Activated naive CD8-positive, alpha-beta T cell (primary cell): ENCODE data around the gene MCTP2.

Experiments
- H3K27ac Mint-ChIP-seq: one replicate; pipeline ENCODE4 v1.8.0; 2021; ENCODE audit warnings: mixed read lengths
- H3K27me3 Mint-ChIP-seq: one replicate; pipeline ENCODE4 v1.8.0; 2021; ENCODE audit warnings: mixed read lengths
- H3K36me3 Mint-ChIP-seq: one replicate; pipeline ENCODE4 v1.8.0; 2021; ENCODE audit warnings: mixed read lengths
- H3K4me1 Mint-ChIP-seq: one replicate; pipeline ENCODE4 v1.8.0; 2021; ENCODE audit warnings: low read depth, mixed read lengths
- H3K4me3 Mint-ChIP-seq: one replicate; pipeline ENCODE4 v1.8.0; 2021; ENCODE audit warnings: mild to moderate bottlenecking, mixed read lengths
- H3K9me3 Mint-ChIP-seq: one replicate; pipeline ENCODE4 v1.8.0; 2021; ENCODE audit warnings: low read depth, mixed read lengths

Gene MCTP2

DNA sequence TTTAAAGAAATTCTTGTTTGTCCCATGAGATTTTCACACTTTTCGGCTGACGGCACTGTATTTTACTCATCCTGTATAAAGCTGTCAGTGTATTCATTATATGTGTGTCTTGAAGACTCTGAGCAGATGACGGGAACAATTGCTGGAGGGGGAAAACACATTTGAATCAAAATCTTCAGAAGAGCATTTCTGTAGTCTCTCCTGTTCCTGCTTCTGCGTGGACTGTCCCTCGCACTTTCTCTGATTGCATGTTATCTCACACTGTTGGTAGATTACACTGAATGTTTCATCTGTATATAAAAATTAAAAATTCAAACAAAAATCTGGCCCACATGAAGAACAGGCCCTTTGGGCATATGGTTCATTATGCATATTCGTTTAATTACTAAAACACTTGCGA lies 184.9 kb downstream of the MCTP2 start:
- H3K9me3 Mint-ChIP-seq, result peaks cover 4% of the 10 kb centered on the region
- no peaks in the 10 kb centered on the region for H3K27me3 Mint-ChIP-seq
- H3K4me1 Mint-ChIP-seq, result no peaks in the 10 kb centered on the region
- no peak overlapping the region for H3K4me3 Mint-ChIP-seq
- peaks cover 33% of the 10 kb centered on the region for H3K36me3 Mint-ChIP-seq
- no peak overlapping the region for H3K27ac Mint-ChIP-seq

DNA sequence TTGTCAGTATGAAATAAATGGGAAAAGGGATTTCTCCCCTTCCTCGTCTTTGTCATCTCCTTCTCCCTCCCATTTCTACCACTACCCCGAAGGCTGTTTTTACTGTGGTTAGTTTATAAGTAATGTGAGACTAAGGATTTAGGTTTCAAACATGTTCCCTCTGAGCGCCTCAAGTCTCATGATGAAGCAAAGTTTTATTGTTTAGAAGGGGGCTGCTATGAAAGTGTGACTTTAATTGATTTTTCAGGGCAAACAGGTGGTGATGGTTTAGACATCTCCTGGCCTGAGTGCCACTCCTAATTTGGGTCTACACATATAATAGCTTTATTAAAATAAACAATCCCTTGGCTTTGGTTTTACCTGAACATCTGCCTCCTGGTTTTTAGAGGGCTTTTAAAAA lies 185.5 kb downstream of the MCTP2 start:
- Mint-ChIP-seq H3K36me3 (peaks cover 30% of the 10 kb centered on the region), H3K9me3 (peaks cover 4% of the 10 kb centered on the region), H3K4me3 (no peak overlapping the region), H3K4me1 (no peaks in the 10 kb centered on the region), H3K27me3 (no peaks in the 10 kb centered on the region), H3K27ac (no peak overlapping the region)

DNA sequence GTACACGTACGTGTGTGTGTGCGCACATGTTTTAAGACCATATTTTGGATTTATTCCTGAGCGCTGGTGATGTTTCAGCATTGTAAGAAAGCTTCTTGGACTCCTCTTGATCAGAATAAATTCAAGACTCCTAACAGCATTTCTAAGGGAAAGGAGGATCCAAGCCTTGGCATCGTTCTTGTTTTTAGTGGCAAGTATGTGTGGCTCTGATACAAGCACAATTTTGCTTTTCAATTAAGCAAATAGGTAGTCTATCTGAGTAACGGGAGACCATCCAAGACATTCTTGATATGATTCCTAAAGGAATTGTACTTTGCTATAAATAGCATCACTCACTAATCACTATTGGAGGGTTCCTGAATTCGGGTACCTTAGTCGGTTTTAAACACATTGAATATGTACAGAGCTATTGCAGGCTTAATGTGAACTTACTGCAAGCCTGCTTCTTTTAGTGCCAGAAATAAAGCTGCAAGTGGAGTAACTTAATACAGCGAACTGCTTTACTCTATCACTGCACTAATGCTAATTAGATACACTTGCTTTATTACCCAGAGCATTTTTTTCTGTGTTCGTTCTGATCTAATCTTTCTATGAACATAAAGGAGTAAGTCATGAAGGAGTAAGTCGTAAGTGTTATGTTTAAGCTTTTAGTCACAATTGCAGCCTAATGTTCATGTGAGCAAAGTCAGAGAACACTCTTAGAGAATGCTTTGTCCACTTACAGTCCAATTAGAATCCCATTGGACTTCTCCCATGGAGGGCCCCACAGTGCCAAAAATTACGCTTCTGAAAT lies 186.3 kb downstream of the MCTP2 start:
- no peaks in the 10 kb centered on the region for H3K27me3 Mint-ChIP-seq
- no peak overlapping the region for H3K4me3 Mint-ChIP-seq
- no peaks in the 10 kb centered on the region for H3K4me1 Mint-ChIP-seq
- peaks cover 4% of the 10 kb centered on the region for H3K9me3 Mint-ChIP-seq
- no peak overlapping the region for H3K27ac Mint-ChIP-seq
- peaks cover 31% of the 10 kb centered on the region for H3K36me3 Mint-ChIP-seq

DNA sequence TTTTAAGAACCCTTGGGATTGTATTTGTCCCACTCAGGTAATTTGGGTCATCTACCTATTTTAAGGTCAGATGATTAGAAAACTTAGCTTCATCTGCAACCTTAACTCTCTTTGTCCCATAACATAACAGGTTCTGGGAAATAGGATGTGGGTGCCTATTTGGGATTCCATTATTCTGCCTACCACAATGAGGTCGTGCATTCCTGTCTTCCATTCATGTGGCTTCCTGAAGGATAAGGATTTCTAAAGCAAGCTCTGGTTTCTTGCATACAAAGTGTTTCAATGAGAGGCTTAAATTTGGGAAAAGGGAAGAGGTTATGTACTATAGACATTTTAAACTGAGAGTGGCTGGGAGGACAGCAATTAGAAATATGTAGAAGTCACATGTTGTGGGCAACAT lies 190.3 kb downstream of the MCTP2 start:
- Mint-ChIP-seq H3K27ac (no peak overlapping the region), H3K4me1 (no peaks in the 10 kb centered on the region)

DNA sequence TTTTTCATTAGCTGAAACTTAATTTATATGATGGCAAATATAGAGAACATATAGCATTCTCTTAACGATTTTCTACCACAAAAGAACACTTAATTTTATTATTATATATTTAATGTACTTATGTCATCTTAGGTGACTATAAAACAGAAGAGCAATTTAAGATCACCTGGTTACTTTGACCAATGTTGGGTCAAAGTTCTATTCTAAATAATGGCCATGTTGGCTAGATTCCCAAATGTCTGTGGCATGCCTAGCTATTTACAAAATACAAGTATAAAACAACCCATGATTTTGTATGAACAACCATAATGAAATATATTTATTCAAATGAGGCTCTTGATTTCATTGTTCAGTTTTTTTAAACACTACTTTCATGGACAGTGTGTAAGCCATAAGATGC lies 200.9 kb downstream of the MCTP2 start:
- no peaks in the 10 kb centered on the region for H3K27me3 Mint-ChIP-seq
- no peak overlapping the region for H3K27ac Mint-ChIP-seq
- no peaks in the 10 kb centered on the region for H3K9me3 Mint-ChIP-seq
- H3K4me3 Mint-ChIP-seq, result no peak overlapping the region
- H3K36me3 Mint-ChIP-seq, result peaks cover 8% of the 10 kb centered on the region
- no peaks in the 10 kb centered on the region for H3K4me1 Mint-ChIP-seq

More for the DNA sequence above, 190.3 kb downstream of the MCTP2 start:
- peaks cover 4% of the 10 kb centered on the region for H3K9me3 Mint-ChIP-seq
- no peaks in the 10 kb centered on the region for H3K27me3 Mint-ChIP-seq
- H3K4me3 Mint-ChIP-seq, result no peak overlapping the region
- peaks cover 21% of the 10 kb centered on the region for H3K36me3 Mint-ChIP-seq

DNA sequence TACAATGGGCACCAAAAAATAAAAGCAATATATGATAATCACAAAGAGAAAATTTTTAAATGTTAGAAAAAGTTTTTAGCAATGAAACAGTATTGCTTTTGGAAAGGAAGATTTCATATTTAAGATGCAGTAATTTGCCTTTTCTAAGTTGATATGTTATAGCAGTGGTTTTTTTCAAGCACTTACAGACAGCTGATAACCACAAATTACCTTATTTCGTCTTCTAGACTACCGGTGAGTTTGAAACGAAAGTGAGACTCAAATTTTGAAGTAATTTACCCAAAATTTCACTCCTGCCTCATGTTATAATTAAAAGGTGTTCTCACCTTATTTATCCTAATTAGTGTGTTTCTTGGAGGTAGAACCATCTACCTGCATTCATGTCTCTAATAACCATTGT lies 207.8 kb downstream of the MCTP2 start:
- Mint-ChIP-seq H3K4me3 (no peak overlapping the region), H3K27me3 (no peaks in the 10 kb centered on the region), H3K27ac (no peak overlapping the region)

DNA sequence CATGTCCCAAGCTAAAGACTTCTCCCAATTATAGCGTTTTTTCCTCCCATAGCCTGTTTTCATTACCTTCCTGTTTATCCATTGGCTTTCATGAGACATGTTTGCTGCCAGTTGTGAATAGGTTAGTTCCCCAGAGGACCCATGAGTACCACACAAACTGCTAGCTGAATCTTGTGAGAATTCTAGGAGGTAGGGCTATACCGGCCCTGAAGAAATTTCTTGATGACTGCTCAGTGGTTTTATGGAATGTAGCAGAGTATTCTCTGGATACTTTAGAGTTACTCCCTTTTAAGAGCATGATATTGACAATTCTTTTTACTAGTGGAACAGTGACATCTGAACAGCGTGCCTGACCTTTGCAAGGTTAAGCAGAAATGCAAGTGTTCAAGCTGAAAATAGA lies 210.4 kb downstream of the MCTP2 start:
- H3K4me1 Mint-ChIP-seq, result no peaks in the 10 kb centered on the region
- no peaks in the 10 kb centered on the region for H3K27me3 Mint-ChIP-seq
- H3K9me3 Mint-ChIP-seq, result no peaks in the 10 kb centered on the region
- no peak overlapping the region for H3K27ac Mint-ChIP-seq
- peaks cover 23% of the 10 kb centered on the region for H3K36me3 Mint-ChIP-seq
- no peak overlapping the region for H3K4me3 Mint-ChIP-seq

More for the DNA sequence above, 207.8 kb downstream of the MCTP2 start:
- Mint-ChIP-seq H3K9me3 (no peaks in the 10 kb centered on the region), H3K36me3 (peaks cover 13% of the 10 kb centered on the region), H3K4me1 (no peaks in the 10 kb centered on the region)

DNA sequence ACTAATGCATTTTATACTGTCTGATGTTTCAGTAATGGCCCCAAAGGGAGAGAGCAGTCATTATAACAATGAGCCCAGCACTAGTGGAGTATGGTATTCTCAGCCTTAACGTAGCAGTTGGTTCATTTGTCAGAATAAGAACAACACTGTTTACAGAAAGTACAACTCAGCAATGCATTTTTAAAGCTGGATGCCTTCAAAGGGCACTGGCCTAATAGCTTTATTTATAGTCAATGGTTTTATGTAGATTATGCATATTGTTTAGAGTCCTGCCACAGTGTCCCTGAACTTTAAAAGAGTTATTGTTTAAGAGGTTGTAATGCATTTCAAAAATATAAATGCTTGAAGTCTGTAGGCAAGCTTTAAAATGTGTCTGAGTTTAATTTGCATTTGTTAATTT lies 211.1 kb downstream of the MCTP2 start:
- H3K27me3 Mint-ChIP-seq, result no peaks in the 10 kb centered on the region
- H3K4me1 Mint-ChIP-seq, result no peaks in the 10 kb centered on the region
- H3K36me3 Mint-ChIP-seq, result peaks cover 26% of the 10 kb centered on the region
- H3K4me3 Mint-ChIP-seq, result no peak overlapping the region
- no peaks in the 10 kb centered on the region for H3K9me3 Mint-ChIP-seq
- no peak overlapping the region for H3K27ac Mint-ChIP-seq

DNA sequence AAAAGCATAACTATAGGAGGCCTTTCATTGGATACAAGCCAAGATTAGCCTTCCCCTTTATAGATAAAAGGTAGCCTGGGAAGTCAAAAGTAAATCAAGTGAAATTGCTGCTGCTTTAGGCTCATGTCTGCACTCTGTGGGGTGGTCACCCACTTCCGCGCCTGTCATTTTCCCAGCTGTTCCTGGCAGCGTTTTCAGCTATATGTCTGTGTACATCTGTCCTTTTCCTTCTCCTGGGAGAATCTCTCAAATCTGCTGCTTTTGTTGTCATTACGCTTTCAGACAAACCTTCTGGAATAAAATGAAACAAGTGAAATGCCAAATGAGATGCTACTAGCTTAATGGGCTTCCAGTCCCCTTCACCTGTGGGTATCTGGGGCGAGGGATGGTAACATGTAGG lies 211.8 kb downstream of the MCTP2 start:
- H3K27me3 Mint-ChIP-seq, result no peaks in the 10 kb centered on the region
- H3K36me3 Mint-ChIP-seq, result peaks cover 29% of the 10 kb centered on the region
- no peaks in the 10 kb centered on the region for H3K9me3 Mint-ChIP-seq
- H3K4me3 Mint-ChIP-seq, result no peak overlapping the region
- H3K27ac Mint-ChIP-seq, result no peak overlapping the region
- H3K4me1 Mint-ChIP-seq, result no peaks in the 10 kb centered on the region

DNA sequence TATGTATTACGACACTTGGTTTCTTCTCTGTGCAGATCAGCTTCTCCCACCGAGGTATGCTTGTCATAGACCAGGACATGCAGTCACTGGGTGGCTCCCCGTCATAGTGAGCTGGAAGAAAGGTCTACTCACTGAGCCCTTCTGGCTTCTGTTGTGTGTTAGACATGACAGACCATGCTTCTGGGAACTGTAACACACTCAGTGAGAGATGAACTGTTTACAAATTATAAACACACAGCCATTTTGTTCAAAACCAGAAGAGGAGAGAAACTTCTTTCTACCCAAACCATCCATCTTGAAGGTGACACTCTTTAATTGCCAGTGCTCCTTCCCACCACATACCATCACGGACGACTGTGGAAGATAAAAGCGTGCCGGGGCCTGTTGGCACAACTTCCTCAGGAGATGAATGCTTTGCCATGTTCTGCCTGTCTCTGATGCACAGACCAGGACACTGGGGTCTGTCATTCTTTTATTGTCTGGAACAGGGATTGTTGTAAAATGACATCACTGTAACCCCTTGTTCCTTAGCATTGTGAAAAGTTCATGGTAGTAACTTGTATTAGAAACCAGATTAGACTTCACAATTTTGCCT lies 214.3 kb downstream of the MCTP2 start:
- no peaks in the 10 kb centered on the region for H3K27me3 Mint-ChIP-seq
- no peaks in the 10 kb centered on the region for H3K4me1 Mint-ChIP-seq
- H3K27ac Mint-ChIP-seq, result no peak overlapping the region

DNA sequence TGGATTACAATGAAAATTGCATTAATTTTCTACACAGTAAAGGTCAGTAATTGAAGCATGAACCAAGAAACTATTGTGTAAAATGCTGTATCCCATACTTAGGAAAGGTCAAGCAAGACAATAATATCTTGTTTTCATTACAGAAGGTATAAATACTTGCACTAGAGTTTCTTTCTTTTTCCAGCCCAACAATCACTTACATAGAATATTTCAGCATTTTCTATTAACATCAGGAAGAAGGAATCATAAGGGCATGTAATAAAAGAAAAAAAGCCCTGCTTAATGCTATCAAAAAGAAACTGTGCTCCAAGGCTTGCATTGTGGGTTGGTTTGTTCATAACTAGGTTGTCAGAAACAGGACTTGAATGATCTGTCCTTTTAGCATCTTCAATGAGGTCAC lies 215.1 kb downstream of the MCTP2 start:
- Mint-ChIP-seq H3K4me1 (no peaks in the 10 kb centered on the region), H3K36me3 (peaks cover 28% of the 10 kb centered on the region), H3K4me3 (no peak overlapping the region), H3K27me3 (no peaks in the 10 kb centered on the region), H3K27ac (no peak overlapping the region), H3K9me3 (no peaks in the 10 kb centered on the region)

More for the DNA sequence above, 214.3 kb downstream of the MCTP2 start:
- Mint-ChIP-seq H3K36me3 (peaks cover 26% of the 10 kb centered on the region), H3K4me3 (no peak overlapping the region), H3K9me3 (no peaks in the 10 kb centered on the region)

DNA sequence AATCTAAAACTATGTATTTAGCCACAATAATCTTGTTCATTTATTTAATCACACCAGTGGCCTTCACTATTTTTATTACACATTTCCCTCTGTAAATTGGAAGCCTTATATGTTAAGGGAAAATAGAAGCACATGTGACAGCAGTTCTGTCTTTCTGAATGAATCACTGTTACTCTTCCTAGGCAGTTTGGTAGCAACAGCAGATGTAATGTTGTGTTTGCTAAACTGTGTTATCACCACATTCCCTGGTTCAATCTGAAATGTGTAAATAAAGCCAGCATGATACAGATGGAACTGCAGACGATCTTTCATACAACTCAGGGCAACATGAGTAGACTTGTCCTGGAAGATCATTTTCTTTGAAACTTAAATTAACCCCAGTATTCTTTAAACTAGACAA lies 220.1 kb downstream of the MCTP2 start:
- H3K4me3 Mint-ChIP-seq, result no peak overlapping the region
- H3K9me3 Mint-ChIP-seq, result no peaks in the 10 kb centered on the region
- peaks cover 14% of the 10 kb centered on the region for H3K36me3 Mint-ChIP-seq
- H3K27ac Mint-ChIP-seq, result no peak overlapping the region
- H3K27me3 Mint-ChIP-seq, result no peaks in the 10 kb centered on the region
- no peaks in the 10 kb centered on the region for H3K4me1 Mint-ChIP-seq

DNA sequence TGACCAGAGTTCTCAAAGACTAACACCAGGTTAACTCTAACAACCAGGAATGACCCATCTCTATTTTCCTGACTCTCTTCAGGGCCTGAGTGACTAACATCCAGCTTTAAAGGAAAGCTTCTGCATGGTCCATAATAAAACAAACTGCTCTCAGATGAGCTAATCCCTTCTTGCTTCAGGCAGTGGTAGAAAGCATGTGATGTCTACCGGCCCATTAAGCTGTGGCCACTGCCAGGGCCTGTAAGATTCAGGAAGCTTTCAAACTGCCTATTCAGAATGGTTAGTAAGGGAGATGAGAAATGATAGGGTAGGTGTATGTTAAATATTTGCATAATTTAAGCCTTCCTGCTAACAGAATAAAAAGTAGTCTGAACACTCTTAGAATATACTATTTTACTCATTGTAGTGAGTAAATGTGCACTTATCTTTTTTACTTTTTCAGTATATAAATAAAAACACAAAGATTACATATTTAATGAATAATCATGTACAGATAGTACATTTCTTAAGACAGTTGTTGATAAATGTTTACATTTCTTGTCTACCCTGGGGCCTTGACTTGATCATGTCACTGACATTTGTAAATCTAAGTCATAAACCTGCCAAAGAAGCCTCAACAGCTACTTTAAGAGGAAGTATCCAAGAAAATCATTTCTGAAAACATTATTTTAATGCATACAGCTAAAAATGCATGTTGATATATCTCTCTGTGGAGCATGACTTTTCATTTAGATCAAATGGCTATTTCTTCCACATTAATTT lies 222.0 kb downstream of the MCTP2 start:
- Mint-ChIP-seq H3K9me3 (no peaks in the 10 kb centered on the region), H3K4me3 (no peak overlapping the region), H3K27ac (no peak overlapping the region), H3K36me3 (peaks cover 14% of the 10 kb centered on the region), H3K4me1 (no peaks in the 10 kb centered on the region), H3K27me3 (no peaks in the 10 kb centered on the region)

DNA sequence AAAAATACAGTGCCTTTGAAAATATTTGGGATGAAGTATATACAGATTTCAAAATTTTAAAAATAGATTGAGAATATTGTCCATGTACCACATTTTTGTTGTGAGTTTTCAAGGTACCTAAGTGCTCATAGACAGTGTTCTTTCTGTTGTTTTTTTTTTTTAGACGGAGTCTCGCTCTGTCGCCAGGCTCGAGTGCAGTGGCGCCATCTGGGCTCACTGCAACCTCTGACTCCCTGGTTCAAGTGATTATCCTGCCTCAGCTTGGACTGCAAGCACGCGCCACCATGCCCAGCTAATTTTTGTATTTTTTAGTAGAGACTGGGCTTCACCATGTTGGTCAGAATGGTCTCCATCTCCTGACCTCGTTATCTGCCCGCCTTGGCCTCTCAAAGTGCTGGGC lies 223.9 kb downstream of the MCTP2 start:
- H3K27me3 Mint-ChIP-seq, result no peaks in the 10 kb centered on the region
- H3K4me1 Mint-ChIP-seq, result no peaks in the 10 kb centered on the region
- H3K4me3 Mint-ChIP-seq, result no peak overlapping the region
- H3K36me3 Mint-ChIP-seq, result peaks cover 20% of the 10 kb centered on the region
- no peak overlapping the region for H3K27ac Mint-ChIP-seq
- no peaks in the 10 kb centered on the region for H3K9me3 Mint-ChIP-seq

DNA sequence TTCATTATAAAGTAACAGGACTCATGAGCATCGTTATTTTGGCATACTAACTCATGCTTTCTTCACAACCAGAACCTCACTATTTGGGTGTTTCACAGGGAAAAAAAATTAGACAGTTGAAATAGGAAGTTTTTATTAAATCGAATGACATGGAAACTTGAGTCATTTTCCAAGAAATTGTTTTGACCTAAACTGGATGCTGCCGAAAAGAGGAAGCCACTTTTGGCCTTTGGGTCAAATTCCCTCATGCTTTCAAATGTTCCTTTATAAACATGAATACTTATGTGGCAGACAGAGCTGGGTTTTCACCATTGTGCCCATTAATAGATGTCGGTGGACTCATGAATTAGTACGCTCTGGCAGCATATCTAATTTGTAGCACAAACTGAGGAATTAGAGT lies 224.9 kb downstream of the MCTP2 start:
- Mint-ChIP-seq H3K27ac (no peak overlapping the region), H3K36me3 (peaks cover 22% of the 10 kb centered on the region)

More for the DNA sequence above, 224.9 kb downstream of the MCTP2 start:
- H3K9me3 Mint-ChIP-seq, result no peaks in the 10 kb centered on the region
- no peak overlapping the region for H3K4me3 Mint-ChIP-seq
- no peaks in the 10 kb centered on the region for H3K27me3 Mint-ChIP-seq
- H3K4me1 Mint-ChIP-seq, result no peaks in the 10 kb centered on the region
